Measurements from ENCODE around the gene BAHCC1. TPM values are rescaled to one million over a fixed set of nuclear protein-coding genes. Genes with fewer than 3 reads are reported as not detected.

The BAHCC1 gene
- total and polyA plus RNA-seq, 12 donors: 4.8 to 13.1 (median 9.2) TPM

GRCh38 chr17:81394377-81394920 lies 808 bp upstream of the BAHCC1 start:
- WGBS, 2 donors: 6 to 12% methylated on average over 16 of the region's 16 CpGs
- Histone ChIP-seq H3K27me3 (peaks cover 0 to 66% (median 0%) of the 10 kb centered on the region in 7 donors), H3K4me3 (peak overlapping the region in 9 of 10 donors; percentile 21 to 94 (median 80)), H3K36me3 (no peaks in the 10 kb centered on the region), H3K9me3 (no peaks in the 10 kb centered on the region), H3K4me1 (peaks cover 14 to 76% (median 40%) of the 10 kb centered on the region in 9 donors), H3K27ac (peak overlapping the region in 8 of 10 donors; percentile 4 to 99 (median 85))
- ATAC-seq (no peak), DNase-seq (peak in 1 of 2 donors; percentile 23)
- no peak for TF ChIP-seq CTCF (IDR thresholded peaks at IDR 0.05)
- intact Hi-C loops (cut with DNase I): loop anchor here in 7 of 10 donors (2.0 to 10.0 kb wide), 9 partner anchors 86 to 140 kb away; partner anchors contain the start of genes SLC38A10 (in 2 of the 7) and ACTG1 (in 1 of the 7)

- DNase-seq (peak in 1 of 2 donors; percentile 30), ATAC-seq (no peak)
- Histone ChIP-seq H3K4me1 (peaks cover 16 to 79% (median 35%) of the 10 kb centered on the region in 9 donors), H3K27me3 (peaks cover 0 to 72% (median 0%) of the 10 kb centered on the region in 7 donors), H3K4me3 (peak overlapping the region; percentile 63 to 94 (median 78)), H3K36me3 (no peaks in the 10 kb centered on the region), H3K9me3 (no peaks in the 10 kb centered on the region), H3K27ac (peak overlapping the region; percentile 92 to 99 (median 96))
- WGBS, 2 donors: 1% methylated on average over 43 of the region's 43 CpGs
- TF ChIP-seq CTCF (IDR thresholded peaks at IDR 0.05): no peak
- intact Hi-C loops (cut with DNase I): loop anchor here in 5 of 10 donors (2.0 to 10.0 kb wide), 5 partner anchors 85 to 141 kb away; partner anchors contain the start of genes ACTG1 (in 1 of the 5) and SLC38A10 (in 1 of the 5)
Measured at GRCh38 chr17:81395600-81396277, 482 bp downstream of the BAHCC1 start.

GRCh38 chr17:81396278-81396721 lies 1.0 kb downstream of the BAHCC1 start:
- no peak for TF ChIP-seq CTCF (IDR thresholded peaks at IDR 0.05)
- H3K36me3 ChIP-seq: no peaks in the 10 kb centered on the region
- H3K9me3 ChIP-seq: no peaks in the 10 kb centered on the region
- no peak for DNase-seq
- peak overlapping the region; percentile 63 to 94 (median 78) for H3K4me3 ChIP-seq
- 0 to 2% methylated on average over 53 to 54 of the region's 54 CpGs for WGBS, 2 donors
- H3K27me3 ChIP-seq: peaks cover 0 to 75% (median 0%) of the 10 kb centered on the region in 7 donors
- peak overlapping the region; percentile 92 to 99 (median 96) for H3K27ac ChIP-seq
- H3K4me1 ChIP-seq: peaks cover 22 to 83% (median 37%) of the 10 kb centered on the region in 9 donors
- intact Hi-C loops (cut with DNase I): loop anchor here in 1 of 10 donors (10.0 kb wide), 1 partner anchor 141 kb away; no protein-coding TSS in a partner anchor
- ATAC-seq: no peak

- TF ChIP-seq CTCF (IDR thresholded peaks at IDR 0.05): no peak
- Histone ChIP-seq H3K9me3 (no peaks in the 10 kb centered on the region), H3K36me3 (no peaks in the 10 kb centered on the region), H3K27ac (peak overlapping the region; percentile 92 to 99 (median 96)), H3K4me3 (peak overlapping the region; percentile 63 to 94 (median 78)), H3K4me1 (peaks cover 23 to 83% (median 37%) of the 10 kb centered on the region in 9 donors), H3K27me3 (peaks cover 0 to 76% (median 0%) of the 10 kb centered on the region in 7 donors)
- no peak for ATAC-seq
- DNase-seq: peak in 1 of 2 donors; percentile 67
- intact Hi-C loops (cut with DNase I): loop anchor here in 1 of 10 donors (10.0 kb wide), 1 partner anchor 142 kb away; no protein-coding TSS in a partner anchor
- WGBS, 2 donors: 0 to 1% methylated on average over 51 to 61 of the region's 61 CpGs
Measured at GRCh38 chr17:81396722-81397313, 1.6 kb downstream of the BAHCC1 start.

Measured in heart right ventricle (tissue), 16 donors.